Panc1 (cell line): ENCODE results near the gene MACROD2.

ENCODE experiments used
- POLR2AphosphoS5 ChIP-seq: IDR thresholded peaks from 2 replicates; pipeline ENCODE4 v1.6.1; 2012; ENCODE audit warnings: mild to moderate bottlenecking, low read depth, low read length, moderate library complexity
- TCF7L2 ChIP-seq: IDR thresholded peaks from 2 replicates; pipeline ENCODE4 v1.6.1; 2011; ENCODE audit warnings: mild to moderate bottlenecking, low read depth, low read length, inconsistent platforms
- TF ChIP-seq, protein P1 (sequence below): fragments of 450-650 bp; IDR thresholded peaks from 2 replicates; pipeline ENCODE4 v1.5.1; 2017; ENCODE audit warnings: mild to moderate bottlenecking

DNA sequence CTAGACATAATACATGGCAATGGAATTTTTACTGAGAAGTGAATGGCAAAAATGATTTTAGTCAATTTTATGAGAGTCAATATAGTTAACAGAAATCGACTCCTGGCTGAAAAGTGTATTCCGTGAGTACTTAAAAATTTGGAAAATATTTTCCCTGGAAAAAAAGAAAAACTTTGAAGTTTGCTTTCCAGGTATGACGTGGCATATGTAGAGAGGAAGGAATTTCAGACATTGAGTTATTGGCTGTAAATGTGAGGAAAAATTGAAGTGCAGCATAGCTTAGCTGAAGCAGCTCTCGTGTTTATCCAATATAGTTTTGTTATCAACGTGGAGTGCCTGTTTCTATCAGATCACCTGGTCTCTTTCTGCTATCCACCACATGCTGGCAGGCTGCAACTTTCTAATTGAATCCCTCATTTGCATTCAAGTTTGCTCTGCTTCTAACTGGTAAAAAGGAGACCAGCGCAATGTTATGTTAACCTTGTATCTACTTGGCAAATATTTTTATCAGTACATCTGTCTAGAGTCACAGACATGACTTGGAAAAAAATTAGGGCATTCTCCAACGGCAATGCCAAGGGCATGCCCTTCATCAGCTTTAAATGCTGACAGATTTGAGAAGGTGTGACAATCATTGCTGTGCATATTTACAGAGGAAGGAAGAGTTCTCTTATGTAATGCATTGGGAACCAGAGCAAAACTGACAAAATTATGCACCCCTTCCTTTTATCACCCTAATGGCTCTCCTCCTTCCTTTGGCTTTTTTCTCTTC is 1444.9 kb downstream of the MACROD2 start:
- TF ChIP-seq, protein P1, sequence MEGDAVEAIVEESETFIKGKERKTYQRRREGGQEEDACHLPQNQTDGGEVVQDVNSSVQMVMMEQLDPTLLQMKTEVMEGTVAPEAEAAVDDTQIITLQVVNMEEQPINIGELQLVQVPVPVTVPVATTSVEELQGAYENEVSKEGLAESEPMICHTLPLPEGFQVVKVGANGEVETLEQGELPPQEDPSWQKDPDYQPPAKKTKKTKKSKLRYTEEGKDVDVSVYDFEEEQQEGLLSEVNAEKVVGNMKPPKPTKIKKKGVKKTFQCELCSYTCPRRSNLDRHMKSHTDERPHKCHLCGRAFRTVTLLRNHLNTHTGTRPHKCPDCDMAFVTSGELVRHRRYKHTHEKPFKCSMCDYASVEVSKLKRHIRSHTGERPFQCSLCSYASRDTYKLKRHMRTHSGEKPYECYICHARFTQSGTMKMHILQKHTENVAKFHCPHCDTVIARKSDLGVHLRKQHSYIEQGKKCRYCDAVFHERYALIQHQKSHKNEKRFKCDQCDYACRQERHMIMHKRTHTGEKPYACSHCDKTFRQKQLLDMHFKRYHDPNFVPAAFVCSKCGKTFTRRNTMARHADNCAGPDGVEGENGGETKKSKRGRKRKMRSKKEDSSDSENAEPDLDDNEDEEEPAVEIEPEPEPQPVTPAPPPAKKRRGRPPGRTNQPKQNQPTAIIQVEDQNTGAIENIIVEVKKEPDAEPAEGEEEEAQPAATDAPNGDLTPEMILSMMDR, result no peak
- TF ChIP-seq POLR2AphosphoS5 (no peak), TCF7L2 (no peak)
